Mucosa of descending colon (tissue), 3 donors: ENCODE results near the gene GTF2H4. TPM values are rescaled to one million over a fixed set of nuclear protein-coding genes. Genes with fewer than 3 reads are reported as not detected.

Experiments
- ATAC-seq: fragments of 200-7000 bp; cut with Tn5 transposase; one replicate; pipeline ENCODE4 v1.9.1; 2020; ENCODE audit warnings: mild to moderate bottlenecking, moderate library complexity
- DNase-seq, 3 donors: peaks; one replicate each; pipeline ENCODE4 v3.0.0-alpha.2; 2020
- H3K36me3 ChIP-seq: fragments of 200-600 bp; one replicate; pipeline ENCODE4 v1.8.0; 2021; ENCODE audit warnings: low read depth, mild to moderate bottlenecking
- H3K4me1 ChIP-seq: fragments of 200-600 bp; one replicate; pipeline ENCODE4 v1.8.0; 2021; ENCODE audit warnings: low read depth, mild to moderate bottlenecking
- H3K4me3 ChIP-seq: fragments of 200-600 bp; one replicate; pipeline ENCODE4 v1.8.0; 2021; ENCODE audit warnings: mild to moderate bottlenecking
- H3K9me3 ChIP-seq: fragments of 200-600 bp; one replicate; pipeline ENCODE4 v1.8.0; 2021; ENCODE audit warnings: mild to moderate bottlenecking
- intact Hi-C, 2 donors: fragments of 100-400 bp; cut with DNase I in 1 of 2; cut with micrococcal nuclease in 1 of 2; formaldehyde crosslinking; loops; one replicate each; pipeline versions ENCODE4 v1.11.0 to v1.11.1; 2022; cut with DNase I, micrococcal nuclease
- microRNA-seq: library from miRNA; unstranded; fragments of <30 nt; microRNA quantifications from one replicate; pipeline ENCODE4, GENCODE V29; 2019
- total RNA-seq, 3 donors: library from RNA; stranded (reverse); fragmentation: NEBNext Ultra II Directional in 2 of 3; extraction: Animal tissue kit (Norgen Biotek cat#: 25700) in 2 of 3; gene quantifications; one replicate each; pipeline versions ENCODE4 v1.2.1 to v1.2.4, GENCODE V29; 2021 to 2023
- TF ChIP-seq, protein P1 (sequence below): fragments of 200-600 bp; IDR thresholded peaks from one replicate; pipeline ENCODE4 v1.8.0; 2022; ENCODE audit warnings: antibody characterized with exemption, mild to moderate bottlenecking
- donor health status: DM: no; HTN: no; CAD: no; lungs with moderate emphysema.
- donor health status: DM: no; HTN: no; CAD: no.
- donor health status: DM: no; HTN: yes; CAD: no.

The GTF2H4 gene
- total RNA-seq, 3 donors from 2014 or later: 17.0 to 25.3 (median 25.0) TPM

GRCh38 chr6:30962716-30963115, 54.7 kb downstream of the GTF2H4 start:
- ATAC-seq (no peak), DNase-seq (no peak)
- intact Hi-C loops: no loop called here
- Histone ChIP-seq H3K4me1 (no peaks in the 10 kb centered on the region), H3K4me3 (no peak overlapping the region), H3K9me3 (no peaks in the 10 kb centered on the region), H3K36me3 (no peaks in the 10 kb centered on the region)
- TF ChIP-seq, protein P1, sequence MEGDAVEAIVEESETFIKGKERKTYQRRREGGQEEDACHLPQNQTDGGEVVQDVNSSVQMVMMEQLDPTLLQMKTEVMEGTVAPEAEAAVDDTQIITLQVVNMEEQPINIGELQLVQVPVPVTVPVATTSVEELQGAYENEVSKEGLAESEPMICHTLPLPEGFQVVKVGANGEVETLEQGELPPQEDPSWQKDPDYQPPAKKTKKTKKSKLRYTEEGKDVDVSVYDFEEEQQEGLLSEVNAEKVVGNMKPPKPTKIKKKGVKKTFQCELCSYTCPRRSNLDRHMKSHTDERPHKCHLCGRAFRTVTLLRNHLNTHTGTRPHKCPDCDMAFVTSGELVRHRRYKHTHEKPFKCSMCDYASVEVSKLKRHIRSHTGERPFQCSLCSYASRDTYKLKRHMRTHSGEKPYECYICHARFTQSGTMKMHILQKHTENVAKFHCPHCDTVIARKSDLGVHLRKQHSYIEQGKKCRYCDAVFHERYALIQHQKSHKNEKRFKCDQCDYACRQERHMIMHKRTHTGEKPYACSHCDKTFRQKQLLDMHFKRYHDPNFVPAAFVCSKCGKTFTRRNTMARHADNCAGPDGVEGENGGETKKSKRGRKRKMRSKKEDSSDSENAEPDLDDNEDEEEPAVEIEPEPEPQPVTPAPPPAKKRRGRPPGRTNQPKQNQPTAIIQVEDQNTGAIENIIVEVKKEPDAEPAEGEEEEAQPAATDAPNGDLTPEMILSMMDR: no peak

DNA sequence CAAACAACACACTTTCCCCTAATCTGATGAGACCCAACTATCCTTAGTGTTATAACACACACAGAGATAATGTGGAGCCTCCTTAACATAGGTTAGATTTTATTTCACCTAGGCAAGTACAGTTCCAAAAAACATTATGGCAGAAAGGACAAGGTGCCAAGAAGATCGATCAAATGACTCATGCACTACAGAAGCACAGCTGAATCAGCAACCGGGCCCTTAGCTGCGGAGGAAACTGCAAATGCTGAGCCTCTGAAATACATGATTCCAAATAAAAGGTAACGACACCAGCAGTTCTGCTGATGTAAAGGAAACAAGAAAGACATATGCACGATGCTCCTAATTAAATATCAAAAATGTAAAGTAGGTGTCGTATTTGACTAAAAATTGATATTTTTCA, 55.6 kb downstream of the GTF2H4 start:
- ATAC-seq: no peak
- intact Hi-C loops: no loop called here
- no peak for DNase-seq

More for the DNA sequence above, 55.6 kb downstream of the GTF2H4 start:
- Histone ChIP-seq H3K4me1 (no peaks in the 10 kb centered on the region), H3K4me3 (no peak overlapping the region), H3K9me3 (no peaks in the 10 kb centered on the region), H3K36me3 (no peaks in the 10 kb centered on the region)
- TF ChIP-seq, protein P1: no peak

Small RNAs within 50 kb of the gene (microRNA-seq; reads per million reads assigned to microRNA genes)
- gene MIR4640: 1.9 reads per million

Other genes with a start within 250 kb of the GTF2H4 start
- 10 to 100 TPM; 31.0 to 36.2 (median 36.0) TPM for gene DHX16, start 235.2 kb upstream of the GTF2H4 start, total RNA-seq
- gene PPP1R18, start 221.6 kb upstream of the GTF2H4 start, total RNA-seq: 10 to 100 TPM in 2 of 3 donors, 1 to 10 TPM in 1; 8.6 to 55.1 (median 22.1) TPM
- gene NRM, start 217.2 kb upstream of the GTF2H4 start, total RNA-seq: 10 to 100 TPM in 1 of 3 donors, 1 to 10 TPM in 2; 4.3 to 10.2 (median 6.1) TPM
- gene MDC1, start 190.9 kb upstream of the GTF2H4 start, total RNA-seq: 10 to 100 TPM; 15.2 to 34.3 (median 29.5) TPM
- 100 to 1,000 TPM; 113 to 328 (median 307) TPM for gene TUBB, start 187.9 kb upstream of the GTF2H4 start, total RNA-seq
- gene FLOT1, start 165.5 kb upstream of the GTF2H4 start, total RNA-seq: 100 to 1,000 TPM; 133 to 175 (median 152) TPM
- 100 to 1,000 TPM in 1 of 3 donors, 10 to 100 TPM in 2; 64.0 to 183 (median 67.6) TPM for gene IER3, start 163.7 kb upstream of the GTF2H4 start, total RNA-seq
- gene DDR1, start 23.7 kb upstream of the GTF2H4 start, total RNA-seq: 100 to 1,000 TPM; 145 to 336 (median 271) TPM
- 10 to 100 TPM; 20.9 to 27.6 (median 27.3) TPM for gene VARS2, start 6.0 kb downstream of the GTF2H4 start, total RNA-seq
- not detected for gene SFTA2, start 24.0 kb downstream of the GTF2H4 start, total RNA-seq
- under 1 TPM in 1 of 3 donors, not detected in 2; 0.07 TPM for gene MUCL3, start 32.8 kb downstream of the GTF2H4 start, total RNA-seq
- under 1 TPM in 1 of 3 donors, not detected in 2; 0.12 TPM for gene MUC21, start 75.5 kb downstream of the GTF2H4 start, total RNA-seq
- not detected for gene MUC22, start 102.3 kb downstream of the GTF2H4 start, total RNA-seq
- not detected for gene C6orf15, start 204.4 kb downstream of the GTF2H4 start, total RNA-seq
- 10 to 100 TPM in 1 of 3 donors, 1 to 10 TPM in 2; 2.4 to 11.1 (median 4.6) TPM for gene PSORS1C1, start 206.6 kb downstream of the GTF2H4 start, total RNA-seq
- gene CDSN, start 212.2 kb downstream of the GTF2H4 start, total RNA-seq: not detected
- not detected for gene PSORS1C2, start 230.9 kb downstream of the GTF2H4 start, total RNA-seq
- 10 to 100 TPM; 25.7 to 53.3 (median 43.4) TPM for gene CCHCR1, start 249.6 kb downstream of the GTF2H4 start, total RNA-seq